HG03457 (cell line): ENCODE results near the gene SAMD10.
"Not testable (repeated sequence)": the region's sequence is repeated elsewhere in the genome, so short reads cannot be mapped to it uniquely, and the experiment has no call there.

Experiments used
- ATAC-seq: cut with Tn5 transposase; IDR thresholded peaks from one replicate; pipeline ENCODE4 v1.9.1; 2021; ENCODE audit warnings: moderate number of reproducible peaks; ENCODE audit not compliant: unreplicated experiment

Gene SAMD10

DNA sequence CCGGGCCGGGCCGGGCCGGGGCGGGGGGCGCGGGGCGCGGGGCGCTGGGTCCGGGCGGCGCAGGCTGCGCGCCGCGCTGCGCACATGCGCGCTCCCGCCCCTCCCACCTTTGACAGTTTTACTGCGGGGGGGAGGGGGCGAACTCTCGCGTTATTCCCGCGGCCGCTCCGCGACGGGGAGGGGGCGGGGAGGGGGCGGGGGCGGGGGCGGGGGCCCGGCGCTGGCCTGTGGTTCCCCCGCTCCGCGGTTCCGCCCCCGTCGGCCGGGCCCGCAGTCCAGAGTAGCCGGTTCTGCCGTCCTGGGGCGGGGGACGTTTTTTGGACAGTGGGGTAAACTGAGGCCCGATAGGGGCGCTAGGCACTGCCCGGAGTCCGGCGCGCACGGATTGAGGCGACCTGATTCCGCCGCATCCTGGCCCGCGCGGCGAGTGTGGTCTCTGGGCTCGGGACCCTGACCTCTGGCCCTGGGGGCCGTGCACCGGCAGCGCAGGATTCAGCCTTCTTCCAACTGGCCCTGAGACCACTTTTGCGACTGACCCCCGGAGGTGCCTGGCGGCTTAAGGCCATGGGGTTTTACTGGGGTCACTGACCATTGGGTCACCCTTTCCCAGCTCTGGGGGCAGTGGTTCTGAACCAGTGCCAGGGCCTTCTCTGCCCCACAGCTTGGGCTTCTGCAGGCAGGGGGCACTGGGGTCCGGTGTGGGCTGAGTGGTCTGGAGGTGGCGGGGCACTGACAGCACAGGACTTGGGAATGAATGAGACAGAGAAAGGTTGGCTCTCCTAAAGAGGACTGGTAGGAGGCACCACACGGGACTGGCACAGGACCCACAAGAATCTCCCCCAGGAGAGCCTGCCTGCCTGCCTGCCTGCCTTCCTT is 9.4 kb downstream of the SAMD10 start, which contains the start of gene ZNF512B:
TSS of gene ZNF512B (minus strand) at position 93 of the 876 bp plus-strand sequence. CDS start 1,980 bp downstream, outside the sequence.
- no peak for ATAC-seq

- ATAC-seq = no peak
Observed at GRCh38 chr20:63968928-63969760, 10.3 kb downstream of the SAMD10 start.

GRCh38 chr20:63968136-63968927 is 11.1 kb downstream of the SAMD10 start:
- no peak for ATAC-seq

GRCh38 chr20:63967330-63968135 is 11.9 kb downstream of the SAMD10 start:
- ATAC-seq = no peak

GRCh38 chr20:63966944-63967322 is 12.5 kb downstream of the SAMD10 start:
- no peak for ATAC-seq

GRCh38 chr20:63966172-63966943 is 13.1 kb downstream of the SAMD10 start:
- no peak for ATAC-seq

DNA sequence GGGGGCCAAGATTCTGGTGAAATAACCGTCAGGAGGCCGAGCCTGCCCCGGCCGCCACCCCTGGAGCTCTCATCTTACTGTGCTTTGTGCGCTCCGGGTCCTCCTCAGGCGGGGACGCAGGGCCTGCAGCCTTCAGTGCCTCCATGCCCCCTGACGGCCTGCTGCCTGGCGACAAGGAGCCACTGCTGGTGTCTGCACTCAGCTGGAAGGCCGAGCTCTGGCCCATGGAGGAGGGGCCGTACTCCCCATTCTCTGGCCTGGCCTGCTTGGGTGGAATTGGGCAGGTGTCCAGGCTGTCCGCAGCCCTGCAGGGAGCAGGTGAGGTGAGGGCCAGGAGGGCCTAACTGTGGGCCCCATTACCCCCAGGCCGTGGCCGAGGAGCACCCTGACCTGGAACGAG is 15.0 kb downstream of the SAMD10 start:
- no peak for ATAC-seq

DNA sequence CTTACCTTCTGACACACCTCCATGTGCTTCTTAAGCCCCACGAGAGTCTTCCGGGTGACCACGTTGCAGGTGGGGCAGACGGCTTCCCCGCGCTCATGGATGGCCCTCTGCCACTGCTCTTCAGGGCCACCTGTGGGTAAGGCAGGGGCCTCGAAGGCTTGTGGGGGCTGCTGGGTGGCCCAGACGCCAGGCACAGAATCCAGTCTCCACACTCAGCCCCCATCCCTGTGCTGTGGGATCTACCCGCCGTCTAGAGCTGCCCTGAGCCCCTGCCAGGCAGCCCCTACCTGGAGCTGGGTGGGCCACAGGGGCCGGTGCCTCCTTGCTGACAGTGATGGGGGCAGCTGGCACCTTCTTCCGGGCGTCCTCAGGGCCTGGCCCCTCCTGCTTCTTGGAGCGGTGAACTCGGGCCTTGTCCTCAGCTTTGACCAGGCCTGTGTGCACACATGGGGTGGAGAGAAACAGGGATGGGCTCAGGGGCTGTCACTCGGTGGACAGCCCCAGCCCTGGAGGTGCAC is 15.6 kb downstream of the SAMD10 start:
- ATAC-seq = no peak

- no peak for ATAC-seq
Observed at GRCh38 chr20:63963348-63963741, 16.1 kb downstream of the SAMD10 start.

DNA sequence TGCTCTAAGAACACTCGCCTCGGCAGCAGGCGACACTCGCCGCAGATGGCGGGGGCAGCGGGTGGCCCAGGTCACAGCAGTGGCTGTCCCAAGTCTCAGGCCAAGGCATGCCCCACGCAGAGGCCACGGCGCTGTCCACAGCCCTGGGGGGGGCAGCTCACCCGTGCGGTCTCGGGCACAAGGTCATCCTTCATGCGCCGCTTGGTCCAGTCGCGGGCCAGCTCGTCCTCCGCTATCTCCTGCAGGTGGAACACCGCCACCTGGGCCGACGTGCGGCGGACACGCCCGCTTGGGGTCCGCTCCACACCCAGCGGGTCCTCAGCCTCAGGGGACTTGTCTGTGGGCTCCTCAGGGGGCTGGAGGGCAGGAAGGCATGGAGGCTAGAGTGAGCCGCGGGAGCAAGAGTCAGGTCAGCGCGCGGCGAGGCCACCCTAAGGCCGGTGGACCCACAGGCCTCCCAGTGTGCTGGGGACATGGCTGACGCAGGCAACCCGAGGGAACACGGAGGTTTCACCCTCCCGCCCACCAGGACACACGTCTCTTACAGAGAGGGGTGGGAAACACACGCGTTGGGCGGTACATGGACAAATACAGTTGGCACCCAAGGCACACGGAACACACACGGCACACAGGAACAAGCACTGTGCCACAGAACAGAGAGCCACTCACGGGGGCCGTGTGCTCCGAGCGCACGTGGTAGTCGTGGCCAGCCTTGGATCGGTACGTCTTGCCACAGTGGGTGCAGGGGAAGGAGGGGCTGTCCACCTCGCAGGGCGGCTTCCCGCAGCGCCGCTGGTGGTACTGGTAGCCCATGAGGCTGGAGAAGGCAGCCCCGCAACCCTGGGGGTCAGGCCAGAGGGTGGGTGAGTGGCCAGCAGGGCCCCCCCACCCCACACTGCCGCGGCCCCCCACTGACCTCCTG is 16.8 kb downstream of the SAMD10 start:
- no peak for ATAC-seq

- ATAC-seq = no peak
Observed at GRCh38 chr20:63961664-63962425, 17.6 kb downstream of the SAMD10 start.

GRCh38 chr20:63960654-63961621 is 18.5 kb downstream of the SAMD10 start:
- not testable (repeated sequence) for ATAC-seq

DNA sequence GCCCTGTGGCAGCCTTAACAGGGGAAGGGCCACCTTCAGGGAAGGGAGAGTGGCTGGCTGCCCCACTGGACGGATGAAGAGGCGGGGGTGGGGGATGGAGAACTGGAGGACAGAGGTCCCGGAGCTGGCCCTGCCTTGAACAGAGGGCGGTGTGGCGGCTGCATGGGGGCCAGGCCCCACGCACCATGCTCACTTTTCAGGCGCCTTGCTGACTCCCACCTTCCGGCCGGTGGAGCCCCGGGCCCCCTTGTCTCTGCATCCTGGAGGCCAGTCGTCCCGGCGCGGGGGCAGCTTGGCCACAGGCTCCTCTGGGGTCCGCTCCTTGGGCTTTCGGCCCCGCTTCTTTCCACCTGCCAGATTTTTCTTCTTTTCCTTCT is 19.8 kb downstream of the SAMD10 start:
- no peak for ATAC-seq

DNA sequence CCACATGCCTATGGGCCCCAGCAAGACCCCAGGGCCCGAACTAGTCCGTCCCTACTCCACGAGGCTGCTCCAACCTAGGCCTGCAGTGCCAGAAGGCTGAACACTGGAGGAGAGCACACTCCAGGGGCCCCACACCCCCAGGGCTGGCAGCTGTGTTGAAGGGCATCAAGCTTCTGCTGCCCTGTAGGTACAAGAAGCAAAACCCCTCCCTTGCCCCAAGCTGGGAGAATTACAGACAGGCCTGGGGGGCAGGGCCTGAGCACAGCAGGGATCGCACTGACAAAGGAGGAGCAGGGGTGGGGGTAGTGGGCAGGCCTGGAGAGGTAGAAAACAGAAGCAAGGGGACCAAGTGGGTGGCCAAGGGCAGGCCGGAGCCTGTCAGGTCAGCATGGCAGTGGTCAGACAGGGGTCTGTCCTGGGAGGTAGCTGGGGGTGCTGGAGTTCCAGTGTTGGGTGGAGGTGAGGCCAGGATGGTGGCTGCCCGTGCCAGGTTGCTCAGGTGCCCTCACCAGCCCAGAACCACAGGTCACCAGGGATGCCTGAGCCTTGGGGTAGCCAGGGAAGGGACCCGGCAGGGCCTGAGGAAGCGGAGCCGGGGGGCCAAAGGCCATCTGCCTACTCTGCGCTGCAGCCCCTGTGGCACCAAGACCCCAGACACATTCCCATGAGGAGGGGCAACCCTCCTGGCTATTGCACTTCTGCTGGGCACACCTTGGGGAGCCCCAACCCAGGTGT is 20.3 kb downstream of the SAMD10 start:
- no peak for ATAC-seq

GRCh38 chr20:63958471-63958870 is 21.0 kb downstream of the SAMD10 start:
- no peak for ATAC-seq
